IMR-90 (cell line): ENCODE measurements around the gene REG1A. TPM values are rescaled to one million over a fixed set of nuclear protein-coding genes. Genes with fewer than 3 reads are reported as not detected.

Source experiments
- ATAC-seq: fragments of 200-7000 bp; cut with Tn5 transposase; 2 replicates; pipeline ENCODE4 v1.9.1; 2020; ENCODE audit warnings: low read depth, mild to moderate bottlenecking, moderate library complexity
- BruUV-seq: library from RNA; stranded (reverse); fragments of 400-500 nt; replicated peaks from 2 replicates; lab custom pipeline; 2021; lab: Mats Ljungman, UMichigan
- CTCF ChIA-PET: fragments of 300-600 bp; formaldehyde crosslinking; extraction: SDS; loops from one replicate; lab custom pipeline; 2021; ENCODE audit warnings: antibody characterized with exemption; lab: Yijun Ruan, JAX
- POLR2A ChIA-PET: fragments of 300-600 bp; sonication (Branson Sonifier 250); formaldehyde crosslinking; loops from one replicate; lab custom pipeline; 2022; ENCODE audit warnings: antibody characterized with exemption; ENCODE audit not compliant: unreplicated experiment; lab: Charles Lee
- DNase-seq: peaks from one replicate; pipeline ENCODE4 v3.0.0; 2013
- H2AFZ ChIP-seq: replicated peaks from 2 replicates; pipeline ENCODE3; 2013; ENCODE audit warnings: low read length, mild to moderate bottlenecking; ENCODE audit not compliant: poor library complexity
- H2AK5ac ChIP-seq: 2 replicates; pipeline ENCODE4 v1.6.1; 2013; ENCODE audit warnings: low read depth, low read length, inconsistent platforms
- H2AK9ac ChIP-seq: replicated peaks from 2 replicates; pipeline ENCODE3; 2013; ENCODE audit warnings: mild to moderate bottlenecking, low read depth, low read length, moderate library complexity; ENCODE audit not compliant: poor library complexity
- H2BK120ac ChIP-seq: 2 replicates; pipeline ENCODE4 v1.6.1; 2013; ENCODE audit warnings: low read depth, low read length, inconsistent platforms
- H2BK15ac ChIP-seq: 3 replicates; pipeline ENCODE4 v1.6.1; 2013; ENCODE audit warnings: low read depth, low read length, inconsistent platforms
- H2BK20ac ChIP-seq: 2 replicates; pipeline ENCODE4 v1.6.1; 2013; ENCODE audit warnings: low read depth, mild to moderate bottlenecking, inconsistent platforms, low read length, moderate library complexity
- H2BK5ac ChIP-seq: 2 replicates; pipeline ENCODE4 v1.6.1; 2013; ENCODE audit warnings: mild to moderate bottlenecking, low read depth, low read length, inconsistent platforms; ENCODE audit not compliant: poor library complexity, severe bottlenecking
- H3K14ac ChIP-seq: replicated peaks from 2 replicates; pipeline ENCODE4 v1.6.1; 2013; ENCODE audit warnings: low read depth, low read length, inconsistent platforms
- H3K18ac ChIP-seq: 2 replicates; pipeline ENCODE4 v1.6.1; 2013; ENCODE audit warnings: low read depth, low read length, control low read depth
- H3K23ac ChIP-seq: 2 replicates; pipeline ENCODE4 v1.6.1; 2013; ENCODE audit warnings: low read depth, low read length, inconsistent platforms
- H3K27ac ChIP-seq: 2 replicates; pipeline ENCODE4 v1.5.1; 2013; ENCODE audit warnings: mild to moderate bottlenecking, control low read depth, low read length; ENCODE audit not compliant: insufficient read depth
- H3K27me3 ChIP-seq: 2 replicates; pipeline ENCODE4 v1.6.1; 2013; ENCODE audit warnings: low read length; ENCODE audit not compliant: control insufficient read depth, insufficient read depth
- H3K36me3 ChIP-seq: 2 replicates; pipeline ENCODE4 v1.6.1; 2013; ENCODE audit warnings: low read length, mixed read lengths; ENCODE audit not compliant: control insufficient read depth, insufficient read depth
- H3K4ac ChIP-seq: 2 replicates; pipeline ENCODE4 v1.6.1; 2013; ENCODE audit warnings: low read depth, low read length, inconsistent platforms
- H3K4me1 ChIP-seq: 2 replicates; pipeline ENCODE4 v1.6.1; 2013; ENCODE audit warnings: low read length, mixed read lengths; ENCODE audit not compliant: control insufficient read depth, insufficient read depth
- H3K4me2 ChIP-seq: 2 replicates; pipeline ENCODE4 v1.6.1; 2013; ENCODE audit warnings: low read depth, mild to moderate bottlenecking, control low read depth, low read length, moderate library complexity
- H3K4me3 ChIP-seq: 2 replicates; pipeline ENCODE4 v1.5.1; 2013; ENCODE audit warnings: low read depth, mild to moderate bottlenecking, control low read depth, low read length, moderate library complexity; ENCODE audit not compliant: insufficient read depth
- H3K56ac ChIP-seq: 2 replicates; pipeline ENCODE4 v1.6.1; 2013; ENCODE audit warnings: low read length, inconsistent platforms; ENCODE audit not compliant: insufficient read depth; ENCODE audit errors: extremely low read depth
- H3K79me1 ChIP-seq, 2 experiments: 2 replicates each; pipeline ENCODE4 v1.6.1; 2013; ENCODE audit warnings: low read length in 2 of 2, inconsistent platforms in 1 of 2, low read depth in 1 of 2
- H3K9ac ChIP-seq: 2 replicates; pipeline ENCODE4 v1.6.1; 2013; ENCODE audit warnings: low read depth, low read length, control low read depth
- H3K9me1 ChIP-seq: 2 replicates; pipeline ENCODE4 v1.6.1; 2013; ENCODE audit warnings: low read length, inconsistent platforms; ENCODE audit not compliant: insufficient read depth
- H3K9me3 ChIP-seq: 2 replicates; pipeline ENCODE4 v1.6.1; 2013; ENCODE audit warnings: low read length; ENCODE audit not compliant: control insufficient read depth, insufficient read depth
- H4K20me1 ChIP-seq: 2 replicates; pipeline ENCODE4 v1.6.1; 2013; ENCODE audit warnings: low read length, inconsistent platforms; ENCODE audit not compliant: insufficient read depth
- H4K5ac ChIP-seq: 2 replicates; pipeline ENCODE4 v1.6.1; 2013; ENCODE audit warnings: mild to moderate bottlenecking, low read depth, low read length, control low read depth
- H4K8ac ChIP-seq, 2 experiments: 2 replicates each; pipeline ENCODE4 v1.6.1; 2013; ENCODE audit warnings: low read depth in 2 of 2, low read length in 2 of 2, control low read depth in 1 of 2, inconsistent platforms in 1 of 2
- H4K91ac ChIP-seq: 2 replicates; pipeline ENCODE4 v1.6.1; 2013; ENCODE audit warnings: low read depth, low read length, inconsistent platforms; ENCODE audit not compliant: insufficient read depth
- BHLHE40 ChIP-seq: fragments of 150-350 bp; IDR thresholded peaks from 2 replicates; pipeline ENCODE4 v1.6.1; 2016; ENCODE audit warnings: mild to moderate bottlenecking, low read depth, low read length
- CHD1 ChIP-seq: IDR thresholded peaks from 2 replicates; pipeline ENCODE4 v1.6.1; 2012; ENCODE audit warnings: low read depth, low read length, improper control_type of control experiment
- CTCF ChIP-seq: conservative IDR thresholded peaks from 2 replicates; pipeline ENCODE4 v1.5.1; 2012; ENCODE audit warnings: mild to moderate bottlenecking, low read depth, low read length, improper control_type of control experiment
- FOS ChIP-seq: fragments of 150-350 bp; IDR thresholded peaks from 2 replicates; pipeline ENCODE4 v1.6.1; 2016; ENCODE audit warnings: low read depth, low read length
- MAFK ChIP-seq: IDR thresholded peaks from 2 replicates; pipeline ENCODE4 v1.6.1; 2012; ENCODE audit warnings: low read depth, low read length, improper control_type of control experiment
- MAZ ChIP-seq: IDR thresholded peaks from 2 replicates; pipeline ENCODE4 v1.6.1; 2012; ENCODE audit warnings: low read depth, mild to moderate bottlenecking, low read length, improper control_type of control experiment, moderate library complexity, borderline replicate concordance
- MXI1 ChIP-seq: IDR thresholded peaks from 2 replicates; pipeline ENCODE4 v1.6.1; 2012; ENCODE audit warnings: low read depth, mild to moderate bottlenecking, low read length, moderate library complexity, borderline replicate concordance
- NFE2L2 ChIP-seq: fragments of 150-350 bp; IDR thresholded peaks from 2 replicates; pipeline ENCODE4 v1.6.1; 2016; ENCODE audit warnings: low read depth, mild to moderate bottlenecking, low read length
- POLR2A ChIP-seq: IDR thresholded peaks from 2 replicates; pipeline ENCODE4 v1.6.1; 2012; ENCODE audit warnings: mild to moderate bottlenecking, low read depth, low read length
- RAD21 ChIP-seq: IDR thresholded peaks from 2 replicates; pipeline ENCODE4 v1.6.1; 2012; ENCODE audit warnings: low read length, improper control_type of control experiment
- RCOR1 ChIP-seq: IDR thresholded peaks from 2 replicates; pipeline ENCODE4 v1.6.1; 2012; ENCODE audit warnings: mild to moderate bottlenecking, low read length, improper control_type of control experiment; ENCODE audit not compliant: insufficient replicate concordance
- RFX5 ChIP-seq: IDR thresholded peaks from 2 replicates; pipeline ENCODE4 v1.8.0; 2012; ENCODE audit warnings: low read depth, mild to moderate bottlenecking, low read length, moderate library complexity
- SMC3 ChIP-seq: fragments of 150-350 bp; IDR thresholded peaks from 2 replicates; pipeline ENCODE4 v1.6.1; 2016; ENCODE audit warnings: low read depth, mild to moderate bottlenecking, antibody characterized with exemption, low read length, moderate library complexity
- USF2 ChIP-seq: fragments of 150-350 bp; IDR thresholded peaks from 2 replicates; pipeline ENCODE4 v1.6.1; 2017; ENCODE audit warnings: mild to moderate bottlenecking, antibody characterized with exemption, low read length, low read depth
- WGBS, 2 experiments: methylation state at CpG; one replicate each; pipeline versions ENCODE4 v1.1.5 to v1.1.7; 2013; ENCODE audit warnings: missing lambda C conversion rate in 2 of 2; ENCODE audit not compliant: insufficient read length in 1 of 2; ENCODE audit errors: extremely low coverage in 2 of 2; 5-methylcytosine and 5-hydroxymethylcytosine counted together
- dilution Hi-C: fragments of 300-500 bp; cut with HindIII; formaldehyde crosslinking; loops from one replicate; pipeline ENCODE4 v1.14.3; 2018; ENCODE audit warnings: low sequenced_read_pairs; ENCODE audit not compliant: unreplicated experiment
- in situ Hi-C: fragments of 300-500 bp; cut with MboI; formaldehyde crosslinking; loops from 3 replicates; pipeline ENCODE4 v1.14.3; 2019; ENCODE audit warnings: low sequenced_read_pairs, inconsistent platforms, mixed read lengths
- intact Hi-C: fragments of 100-400 bp; cut with micrococcal nuclease; formaldehyde crosslinking; loops from 2 replicates; pipeline ENCODE4 v1.10.0; 2022
- polyA plus RNA-seq, 3 experiments: library from polyadenylated mRNA; depleted of rRNA; stranded (reverse); fragments of >200 nt; gene quantifications; 2 replicates each; pipeline ENCODE4 v1.2.3, GENCODE V29; 2012; ENCODE audit warnings: low replicate concordance in 1 of 3
- total RNA-seq: library from RNA; depleted of rRNA; stranded (reverse); fragments of >200 nt; gene quantifications from 2 replicates; pipeline ENCODE4 v1.2.3, GENCODE V29; 2012
- TF ChIP-seq, protein P1 (sequence below): fragments of 150-350 bp; IDR thresholded peaks from 2 replicates; pipeline ENCODE4 v1.6.1; 2016; ENCODE audit warnings: low read depth, mild to moderate bottlenecking, low read length, moderate library complexity, borderline replicate concordance

Gene REG1A
- total and polyA plus RNA-seq, 2 of the 4 experiments (the other 2 are of a cell fraction) = not detected

GRCh38 chr2:79082987-79083386 is 37.3 kb upstream of the REG1A start:
- dilution Hi-C loops = no loop called here
- Histone ChIP-seq H3K9me3 (peaks cover 7% of the 10 kb centered on the region), H3K23ac (no peak overlapping the region), H3K56ac (no peak overlapping the region), H3K27ac (no peak overlapping the region), H3K36me3 (no peaks in the 10 kb centered on the region), H2BK5ac (no peak overlapping the region), H3K79me1 (no peaks in the 10 kb centered on the region), H4K20me1 (no peaks in the 10 kb centered on the region), H4K8ac (no peak overlapping the region), H2BK20ac (no peak overlapping the region), H2AK5ac (no peak overlapping the region), H2BK15ac (no peak overlapping the region), H4K91ac (no peak overlapping the region), H3K4ac (no peak overlapping the region), H3K9me1 (no peaks in the 10 kb centered on the region), H3K27me3 (no peaks in the 10 kb centered on the region), H4K5ac (no peak overlapping the region), H2AFZ (no peak overlapping the region), H2BK120ac (no peak overlapping the region), H3K9ac (no peak overlapping the region), H3K18ac (no peak overlapping the region), H3K4me2 (no peak overlapping the region), H3K4me1 (no peaks in the 10 kb centered on the region), H3K4me3 (no peak overlapping the region), H3K14ac (no peak overlapping the region), H2AK9ac (no peak overlapping the region)
- WGBS, 2 experiments = 70% methylated on average over 2 of the region's 5 CpGs; no CpG with 5 or more reads in 1 of the 2 experiments
- TF ChIP-seq MAFK (no peak), MAZ (no peak), USF2 (no peak), CTCF (no peak), SMC3 (no peak), FOS (no peak), RFX5 (no peak), MXI1 (no peak), BHLHE40 (no peak), POLR2A (no peak), NFE2L2 (no peak), CHD1 (no peak), RCOR1 (no peak), RAD21 (no peak)
- TF ChIP-seq, protein P1, sequence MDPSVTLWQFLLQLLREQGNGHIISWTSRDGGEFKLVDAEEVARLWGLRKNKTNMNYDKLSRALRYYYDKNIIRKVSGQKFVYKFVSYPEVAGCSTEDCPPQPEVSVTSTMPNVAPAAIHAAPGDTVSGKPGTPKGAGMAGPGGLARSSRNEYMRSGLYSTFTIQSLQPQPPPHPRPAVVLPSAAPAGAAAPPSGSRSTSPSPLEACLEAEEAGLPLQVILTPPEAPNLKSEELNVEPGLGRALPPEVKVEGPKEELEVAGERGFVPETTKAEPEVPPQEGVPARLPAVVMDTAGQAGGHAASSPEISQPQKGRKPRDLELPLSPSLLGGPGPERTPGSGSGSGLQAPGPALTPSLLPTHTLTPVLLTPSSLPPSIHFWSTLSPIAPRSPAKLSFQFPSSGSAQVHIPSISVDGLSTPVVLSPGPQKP = no peak
- BruUV-seq = no TSS peak
- ChIA-PET CTCF (no interaction called here), POLR2A (no interaction called here)
- intact Hi-C loops = no loop called here
- in situ Hi-C loops = no loop called here
- no peak for DNase-seq
- no peak for ATAC-seq
